K562 (cell line): ENCODE results near the gene CREG2. TPM values are rescaled to one million over a fixed set of nuclear protein-coding genes. Genes with fewer than 3 reads are reported as not detected.

Experiments
- ATAC-seq: fragments of 200-7000 bp; cut with Tn5 transposase; 3 replicates; pipeline ENCODE4 v1.9.1; 2020; ENCODE audit warnings: moderate library complexity
- BruUV-seq: library from RNA; stranded (reverse); fragments of 400-500 nt; replicated peaks from 2 replicates; lab custom pipeline; 2021; lab: Mats Ljungman, UMichigan
- CTCF ChIA-PET: fragments of 300-600 bp; formaldehyde crosslinking; extraction: SDS; loops from one replicate; lab custom pipeline; 2021; ENCODE audit warnings: low intra/inter-chr PET ratio; lab: Yijun Ruan, JAX
- POLR2A ChIA-PET: fragments of 300-600, 350-650 bp; sonication (Branson Sonifier 250); formaldehyde crosslinking; extraction: SDS; loops from one replicate; lab custom pipeline; 2021; ENCODE audit warnings: antibody characterized with exemption, inconsistent platforms; lab: Yijun Ruan, JAX
- DNase-seq, 4 experiments: peaks; one replicate each; pipeline versions ENCODE4 v3.0.0 to v3.0.0-alpha.2; 2011 to 2018; ENCODE audit warnings: low spot score in 3 of 4, mixed read lengths in 3 of 4; ENCODE audit errors: extremely low read depth in 1 of 4
- FAIRE-seq: peaks from 2 replicates; lab custom pipeline; 2011; peaks lifted over from hg19 to GRCh38; lab: Jason Lieb, UNC
- H2AFZ ChIP-seq: 2 replicates; pipeline ENCODE4 v1.6.0; 2011; ENCODE audit warnings: low read depth, low read length, control low read depth, inconsistent platforms
- H3K27ac ChIP-seq: fragments of 200-600 bp; 3 replicates; pipeline ENCODE4 v1.8.0; 2011; ENCODE audit warnings: low read depth, mild to moderate bottlenecking, control low read depth, inconsistent platforms, low read length, moderate library complexity, mixed read lengths; ENCODE audit errors: extremely low read depth
- H3K27me3 ChIP-seq, 2 experiments: fragments of 300-600 bp in 1 of 2; 2 replicates in 1 of 2; 3 replicates in 1 of 2; pipeline versions ENCODE4 v1.6.0 to v1.8.0; 2011; ENCODE audit warnings: inconsistent platforms in 2 of 2, low read length in 2 of 2, mild to moderate bottlenecking in 1 of 2, mixed read lengths in 1 of 2, moderate library complexity in 1 of 2; ENCODE audit not compliant: control insufficient read depth in 2 of 2, insufficient read depth in 2 of 2
- H3K36me3 ChIP-seq: fragments of 300-600 bp; 3 replicates; pipeline ENCODE4 v1.8.0; 2011; ENCODE audit warnings: mild to moderate bottlenecking, low read length, inconsistent platforms; ENCODE audit not compliant: control insufficient read depth, insufficient read depth
- H3K4me1 ChIP-seq, 2 experiments: fragments of 200-600 bp in 1 of 2; replicated peaks in 1 of 2; 2 replicates in 1 of 2; 3 replicates in 1 of 2; pipeline versions ENCODE4 v1.5.1 to v1.8.0; 2011; ENCODE audit warnings: inconsistent platforms in 2 of 2, low read length in 2 of 2, mild to moderate bottlenecking in 1 of 2, mixed read lengths in 1 of 2, moderate library complexity in 1 of 2; ENCODE audit not compliant: control insufficient read depth in 2 of 2, insufficient read depth in 2 of 2
- H3K4me2 ChIP-seq: 2 replicates; pipeline ENCODE4 v1.6.1; 2011; ENCODE audit warnings: low read length, control low read depth, inconsistent platforms, mixed read lengths; ENCODE audit not compliant: insufficient read depth
- H3K4me3 ChIP-seq: fragments of 200-600 bp; sonication (generic), shearing (Covaris generic); 2 replicates; pipeline ENCODE4 v1.5.1; 2016; ENCODE audit warnings: control low read depth, inconsistent platforms
- H3K79me2 ChIP-seq: fragments of 200-600 bp; 3 replicates; pipeline ENCODE4 v1.8.0; 2011; ENCODE audit warnings: low read length, inconsistent platforms; ENCODE audit not compliant: control insufficient read depth, insufficient read depth
- H3K9ac ChIP-seq, 2 experiments: 2 replicates each; pipeline versions ENCODE4 v1.6.0 to v1.6.1; 2011; ENCODE audit warnings: low read depth in 2 of 2, low read length in 2 of 2, control low read depth in 1 of 2, inconsistent platforms in 1 of 2, mild to moderate bottlenecking in 1 of 2, mixed read lengths in 1 of 2; ENCODE audit not compliant: insufficient read depth in 1 of 2
- H3K9me1 ChIP-seq: one replicate; pipeline ENCODE4 v1.6.0; 2011; ENCODE audit warnings: inconsistent platforms, mild to moderate bottlenecking, low read length, moderate library complexity; ENCODE audit not compliant: control insufficient read depth, insufficient read depth
- H3K9me3 ChIP-seq: replicated peaks from 2 replicates; pipeline ENCODE4 v1.5.1; 2011; ENCODE audit warnings: low read depth, low read length, inconsistent platforms; ENCODE audit not compliant: control insufficient read depth, insufficient read depth
- H4K20me1 ChIP-seq: replicated peaks from 2 replicates; pipeline ENCODE4 v1.6.1; 2011; ENCODE audit warnings: low read length, inconsistent platforms, mixed read lengths; ENCODE audit not compliant: control insufficient read depth, insufficient read depth
- ARID2 ChIP-seq: fragments of 450-650 bp; IDR thresholded peaks from 2 replicates; pipeline ENCODE4 v1.6.1; 2017; ENCODE audit warnings: antibody characterized with exemption, mild to moderate bottlenecking
- CBX8 ChIP-seq: fragments of 200-600 bp; sonication (generic); IDR thresholded peaks from 2 replicates; pipeline ENCODE4 v1.6.1; 2012; ENCODE audit warnings: borderline replicate concordance, mixed run types, low read depth, mild to moderate bottlenecking, moderate library complexity, mixed read lengths, low read length, control low read depth, inconsistent platforms; ENCODE audit not compliant: poor library complexity, severe bottlenecking; ENCODE audit errors: extremely low read depth
- CHD1 ChIP-seq: fragments of 200-600 bp; sonication (generic); IDR thresholded peaks from one replicate; pipeline ENCODE4 v1.6.1; 2012; ENCODE audit warnings: mild to moderate bottlenecking, moderate library complexity, low read length, inconsistent platforms
- DIDO1 ChIP-seq: fragments of 450-650 bp; IDR thresholded peaks from 2 replicates; pipeline ENCODE4 v1.6.1; 2016; ENCODE audit warnings: low read depth, missing biosample characterization, missing genetic modification characterization
- EZH2 ChIP-seq: IDR thresholded peaks from 2 replicates; pipeline ENCODE4 v1.6.1; 2012; ENCODE audit warnings: low read depth, mild to moderate bottlenecking, inconsistent platforms, low read length, borderline replicate concordance
- FOXJ2 ChIP-seq: fragments of 200-800 bp; sonication (Bioruptor generic); IDR thresholded peaks from 2 replicates; pipeline ENCODE4 v1.6.1; 2016; ENCODE audit warnings: missing genetic modification characterization, missing compliant biosample characterization
- KDM5B ChIP-seq: fragments of 200-600 bp; sonication (generic); IDR thresholded peaks from 2 replicates; pipeline ENCODE4 v1.6.1; 2012; ENCODE audit warnings: low read depth, mild to moderate bottlenecking, moderate library complexity, low read length, control low read depth, inconsistent platforms; ENCODE audit not compliant: insufficient replicate concordance
- ZNF124 ChIP-seq: sonication (generic); formaldehyde crosslinking; IDR thresholded peaks from 2 replicates; pipeline ENCODE4 v1.8.1; 2022; ENCODE audit warnings: missing genetic modification reagents
- WGBS: fragments of 100-300 bp; shearing (Covaris generic); methylation state at CpG from one replicate; pipeline ENCODE4 v1.1.6; 2016; ENCODE audit warnings: low coverage, mixed read lengths; ENCODE audit not compliant: insufficient coverage; ENCODE audit errors: missing lambda C conversion rate; 5-methylcytosine and 5-hydroxymethylcytosine counted together
- in situ Hi-C: fragments of 300-500 bp; cut with MboI; formaldehyde crosslinking; loops from 4 replicates; pipeline ENCODE4 v1.15.0; 2018; ENCODE audit warnings: inconsistent platforms, mixed read lengths
- intact Hi-C: fragments of 100-400 bp; cut with micrococcal nuclease; formaldehyde crosslinking; loops from 2 replicates; pipeline ENCODE4 v1.14.2; 2022
- polyA plus RNA-seq, 8 experiments: library from polyadenylated mRNA; depleted of rRNA in 4 of 8; stranded (reverse) in 5 of 8; unstranded in 3 of 8; fragments of >200 nt; fragmentation: Nextera tagmentation in 2 of 8; fragmentation: Illumina TruSeq in 1 of 8; extraction: Ambion mirVana in 2 of 8; extraction: Trizol in 1 of 8; gene quantifications; 2 replicates each; pipeline versions ENCODE4 v1.2.1 to v1.2.3, GENCODE V29; 2011 to 2014; ENCODE audit warnings: inconsistent platforms in 1 of 8, missing spikeins in 1 of 8
- total RNA-seq, 7 experiments: library from RNA; depleted of rRNA in 6 of 7; stranded (reverse); fragments of >200 nt in 6 of 7; fragmentation: Illumina TruSeq in 2 of 7; extraction: Trizol in 2 of 7; gene quantifications; 2 replicates each; pipeline versions ENCODE4 v1.2.1 to v1.2.3, GENCODE V29; 2011 to 2021; ENCODE audit warnings: low replicate concordance in 1 of 7
- TF ChIP-seq, protein P1 (sequence below): fragments of 250-450 bp; sonication (Bioruptor Pico); IDR thresholded peaks from 2 replicates; pipeline ENCODE4 v1.5.0; 2022; ENCODE audit warnings: mild to moderate bottlenecking
- TF ChIP-seq, protein P2 (sequence below): fragments of 450-650 bp; IDR thresholded peaks from 2 replicates; pipeline ENCODE4 v1.6.1; 2016; ENCODE audit warnings: low read depth, mild to moderate bottlenecking, moderate library complexity
- TF ChIP-seq, protein P3 (sequence below): IDR thresholded peaks from 2 replicates; pipeline ENCODE4 v1.6.1; 2011; ENCODE audit warnings: borderline replicate concordance, low read depth, mild to moderate bottlenecking, moderate library complexity, low read length; ENCODE audit not compliant: insufficient read depth, poor library complexity, severe bottlenecking

The CREG2 gene
- total and polyA plus RNA-seq, 9 of the 15 experiments (the other 6 are each of a cell fraction or from before 2014, with no cell fraction given) = not detected

DNA sequence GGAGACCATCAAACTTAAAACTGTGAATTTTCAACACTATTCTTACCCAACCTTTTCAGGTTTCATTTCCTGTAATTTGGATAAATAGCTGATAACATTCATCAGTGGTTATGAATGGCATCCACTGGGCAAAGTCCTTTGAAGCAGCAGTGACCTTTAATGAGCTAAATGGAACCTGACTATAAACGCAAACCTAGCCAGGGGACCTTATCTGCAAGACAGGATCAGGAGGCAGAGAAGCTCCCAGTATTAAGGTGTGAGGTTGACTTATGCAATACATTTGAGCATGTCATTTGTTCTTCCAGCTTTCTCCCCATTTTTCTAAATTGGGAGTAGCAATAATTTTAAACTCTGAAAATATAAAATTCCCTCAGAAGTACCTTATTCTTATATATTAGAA, 38.4 kb downstream of the CREG2 start:
- H3K9ac ChIP-seq = no peak overlapping the region
- POLR2A ChIA-PET = interaction anchor here (0.6 to 1.2 kb wide), 2 partner anchors 25 to 50 kb away, joined by 3 to 4 read pairs; no protein-coding TSS in a partner anchor
- no peak for FAIRE-seq
- no peaks in the 10 kb centered on the region for H3K9me3 ChIP-seq
- H4K20me1 ChIP-seq = no peaks in the 10 kb centered on the region
- in situ Hi-C loops = no loop called here
- TF ChIP-seq FOXJ2 (tag) (no peak), CBX8 (no peak), DIDO1 (tag) (no peak), ZNF124 (no peak), CHD1 (no peak), KDM5B (no peak), ARID2 (no peak), EZH2 (no peak)
- TF ChIP-seq, protein P1, sequence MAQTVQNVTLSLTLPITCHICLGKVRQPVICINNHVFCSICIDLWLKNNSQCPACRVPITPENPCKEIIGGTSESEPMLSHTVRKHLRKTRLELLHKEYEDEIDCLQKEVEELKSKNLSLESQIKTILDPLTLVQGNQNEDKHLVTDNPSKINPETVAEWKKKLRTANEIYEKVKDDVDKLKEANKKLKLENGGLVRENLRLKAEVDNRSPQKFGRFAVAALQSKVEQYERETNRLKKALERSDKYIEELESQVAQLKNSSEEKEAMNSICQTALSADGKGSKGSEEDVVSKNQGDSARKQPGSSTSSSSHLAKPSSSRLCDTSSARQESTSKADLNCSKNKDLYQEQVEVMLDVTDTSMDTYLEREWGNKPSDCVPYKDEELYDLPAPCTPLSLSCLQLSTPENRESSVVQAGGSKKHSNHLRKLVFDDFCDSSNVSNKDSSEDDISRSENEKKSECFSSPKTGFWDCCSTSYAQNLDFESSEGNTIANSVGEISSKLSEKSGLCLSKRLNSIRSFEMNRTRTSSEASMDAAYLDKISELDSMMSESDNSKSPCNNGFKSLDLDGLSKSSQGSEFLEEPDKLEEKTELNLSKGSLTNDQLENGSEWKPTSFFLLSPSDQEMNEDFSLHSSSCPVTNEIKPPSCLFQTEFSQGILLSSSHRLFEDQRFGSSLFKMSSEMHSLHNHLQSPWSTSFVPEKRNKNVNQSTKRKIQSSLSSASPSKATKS (CRISPR knock-in tag) = no peak
- TF ChIP-seq, protein P2, sequence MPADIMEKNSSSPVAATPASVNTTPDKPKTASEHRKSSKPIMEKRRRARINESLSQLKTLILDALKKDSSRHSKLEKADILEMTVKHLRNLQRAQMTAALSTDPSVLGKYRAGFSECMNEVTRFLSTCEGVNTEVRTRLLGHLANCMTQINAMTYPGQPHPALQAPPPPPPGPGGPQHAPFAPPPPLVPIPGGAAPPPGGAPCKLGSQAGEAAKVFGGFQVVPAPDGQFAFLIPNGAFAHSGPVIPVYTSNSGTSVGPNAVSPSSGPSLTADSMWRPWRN = no peak
- TF ChIP-seq, protein P3, sequence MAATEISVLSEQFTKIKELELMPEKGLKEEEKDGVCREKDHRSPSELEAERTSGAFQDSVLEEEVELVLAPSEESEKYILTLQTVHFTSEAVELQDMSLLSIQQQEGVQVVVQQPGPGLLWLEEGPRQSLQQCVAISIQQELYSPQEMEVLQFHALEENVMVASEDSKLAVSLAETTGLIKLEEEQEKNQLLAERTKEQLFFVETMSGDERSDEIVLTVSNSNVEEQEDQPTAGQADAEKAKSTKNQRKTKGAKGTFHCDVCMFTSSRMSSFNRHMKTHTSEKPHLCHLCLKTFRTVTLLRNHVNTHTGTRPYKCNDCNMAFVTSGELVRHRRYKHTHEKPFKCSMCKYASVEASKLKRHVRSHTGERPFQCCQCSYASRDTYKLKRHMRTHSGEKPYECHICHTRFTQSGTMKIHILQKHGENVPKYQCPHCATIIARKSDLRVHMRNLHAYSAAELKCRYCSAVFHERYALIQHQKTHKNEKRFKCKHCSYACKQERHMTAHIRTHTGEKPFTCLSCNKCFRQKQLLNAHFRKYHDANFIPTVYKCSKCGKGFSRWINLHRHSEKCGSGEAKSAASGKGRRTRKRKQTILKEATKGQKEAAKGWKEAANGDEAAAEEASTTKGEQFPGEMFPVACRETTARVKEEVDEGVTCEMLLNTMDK = no peak
- TF ChIP-seq, all 486 proteins: peak for 0
- intact Hi-C loops = loop anchor here (10.0 kb wide), 1 partner anchor 104 kb away; no protein-coding TSS in a partner anchor
- ATAC-seq = no peak
- CTCF ChIA-PET = no interaction called here
- no peak for DNase-seq
- no TSS peak for BruUV-seq
- WGBS = 0% methylated on average over 1 of the region's 1 CpG
- H3K79me2 ChIP-seq = no peaks in the 10 kb centered on the region
- H3K27ac ChIP-seq = no peak overlapping the region
- no peaks in the 10 kb centered on the region for H3K9me1 ChIP-seq
- no peak overlapping the region for H2AFZ ChIP-seq
- no peak overlapping the region for H3K4me3 ChIP-seq
- no peak overlapping the region for H3K4me2 ChIP-seq
- no peaks in the 10 kb centered on the region for H3K36me3 ChIP-seq
- no peaks in the 10 kb centered on the region for H3K4me1 ChIP-seq
- H3K27me3 ChIP-seq = peaks cover 0 to 28% of the 10 kb centered on the region in 2 experiments; a peak in 3 of 5 replicates
